ENCODE data around the gene HIRA.

Gene HIRA

GRCh38 chr22:19406281-19406811, 25.2 kb downstream of the HIRA start:
- no peak for DNase-seq

GRCh38 chr22:19405652-19406051, 25.9 kb downstream of the HIRA start:
- DNase-seq: no peak

- DNase-seq: no peak
Observed at GRCh38 chr22:19405133-19405532, 26.4 kb downstream of the HIRA start.

DNA sequence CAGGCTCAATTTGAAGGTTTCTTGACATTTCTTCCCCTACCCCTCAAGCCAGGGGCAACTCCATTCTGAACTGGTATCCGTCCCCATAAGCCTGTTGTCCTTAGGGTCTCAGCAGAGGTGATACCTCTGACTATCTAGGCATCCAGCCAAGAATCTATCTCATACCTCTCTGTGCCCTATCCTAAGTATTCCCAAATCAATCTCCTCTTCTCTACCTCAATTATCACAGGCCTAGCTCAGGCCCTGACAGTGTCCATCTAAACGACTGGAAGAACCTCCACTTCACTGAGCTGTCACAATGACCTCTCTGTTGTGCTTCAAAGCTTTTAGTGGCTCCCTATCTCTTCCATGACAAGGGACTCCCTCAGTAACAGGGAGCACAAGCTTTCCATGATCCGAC, 26.9 kb downstream of the HIRA start:
- DNase-seq: no peak

DNA sequence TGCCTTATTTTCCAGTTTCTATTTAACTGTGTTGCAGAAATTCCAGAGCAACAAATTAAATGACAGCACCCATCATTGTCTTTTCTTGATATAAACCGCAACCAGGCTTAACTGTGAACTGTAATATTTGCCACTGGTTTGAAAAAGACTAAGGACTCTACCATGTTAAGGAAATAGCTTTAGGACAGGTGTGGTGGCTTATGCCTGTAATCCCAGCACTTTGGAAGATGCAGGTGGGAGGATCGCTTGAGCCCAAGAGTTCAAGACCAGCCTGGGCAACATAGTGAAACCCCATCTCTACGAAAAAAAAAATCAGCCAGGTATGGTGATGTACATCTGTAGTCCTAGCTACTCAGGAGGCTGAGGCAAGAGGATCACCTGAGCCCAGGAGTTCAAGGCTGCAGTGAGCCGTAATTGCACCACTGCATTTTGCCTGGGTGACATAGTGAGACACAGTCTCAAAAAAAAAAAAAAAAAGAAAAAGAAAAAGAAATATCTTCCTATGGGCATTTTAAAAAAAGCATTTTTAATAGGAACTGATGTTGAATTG, 28.8 kb downstream of the HIRA start:
- no peak for DNase-seq

GRCh38 chr22:19401483-19401882, 30.1 kb downstream of the HIRA start:
- no peak for DNase-seq

DNA sequence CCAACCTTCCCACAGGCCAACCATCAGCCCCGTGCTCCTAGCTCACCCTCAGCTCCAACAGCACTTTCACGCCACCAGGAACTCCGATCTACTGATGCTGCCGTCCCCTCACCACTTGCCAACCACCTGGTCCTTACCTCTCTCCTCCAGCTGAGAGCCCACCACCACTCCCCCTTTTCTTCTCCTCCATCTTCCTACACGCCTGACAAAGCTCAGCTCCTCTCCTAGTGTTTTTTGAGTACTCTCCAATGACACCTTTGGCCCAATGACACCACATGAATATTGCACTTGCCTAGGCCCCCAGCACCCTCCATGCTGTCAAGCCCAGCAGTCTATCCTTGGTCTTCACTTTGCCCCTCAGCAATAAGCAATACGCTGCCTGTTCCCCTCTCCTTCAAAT, 30.7 kb downstream of the HIRA start:
- DNase-seq: no peak

DNA sequence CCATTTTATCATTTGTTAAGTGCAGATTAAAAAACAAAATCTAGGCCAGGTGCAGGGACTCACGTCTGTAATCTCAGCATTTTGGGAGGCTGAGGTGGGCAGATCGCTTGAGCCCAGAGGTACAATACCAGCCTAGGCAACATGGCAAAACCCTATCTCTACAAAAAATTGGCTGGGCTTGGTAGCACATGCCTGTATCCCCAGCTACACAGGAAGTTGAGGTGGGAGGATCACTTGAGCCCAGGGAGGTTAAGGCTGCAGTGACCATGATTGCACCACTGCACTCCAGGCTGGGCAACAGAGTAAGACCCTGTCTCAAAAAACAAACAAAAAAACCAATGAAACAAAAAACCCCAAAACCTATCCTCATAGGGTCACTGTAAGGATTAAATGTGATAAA, 32.9 kb downstream of the HIRA start:
- no peak for DNase-seq

GRCh38 chr22:19398206-19398605, 33.3 kb downstream of the HIRA start:
- peak; percentile 3 for DNase-seq

GRCh38 chr22:19397734-19398104, 33.8 kb downstream of the HIRA start:
- DNase-seq: no peak

GRCh38 chr22:19396934-19397733, 34.4 kb downstream of the HIRA start:
- DNase-seq: no peak

DNA sequence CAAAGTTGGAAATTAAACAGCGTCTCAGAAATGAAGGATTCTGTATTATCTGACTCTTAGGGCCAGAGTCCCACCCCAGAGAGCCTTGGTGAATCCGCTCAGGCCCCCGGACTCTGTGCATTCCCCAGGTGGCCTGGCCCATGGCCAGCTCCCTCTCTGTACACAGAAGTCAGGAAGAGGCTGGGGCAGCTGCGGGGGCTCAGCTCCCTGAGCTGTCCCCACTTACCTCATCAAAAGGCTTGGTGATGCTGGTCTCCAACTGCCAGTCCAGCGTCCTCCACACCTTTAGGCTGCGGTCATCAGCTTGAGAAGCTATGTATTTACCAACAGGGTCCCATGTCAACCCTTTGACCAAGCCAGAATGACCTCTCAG, 35.0 kb downstream of the HIRA start:
- DNase-seq: no peak

DNA sequence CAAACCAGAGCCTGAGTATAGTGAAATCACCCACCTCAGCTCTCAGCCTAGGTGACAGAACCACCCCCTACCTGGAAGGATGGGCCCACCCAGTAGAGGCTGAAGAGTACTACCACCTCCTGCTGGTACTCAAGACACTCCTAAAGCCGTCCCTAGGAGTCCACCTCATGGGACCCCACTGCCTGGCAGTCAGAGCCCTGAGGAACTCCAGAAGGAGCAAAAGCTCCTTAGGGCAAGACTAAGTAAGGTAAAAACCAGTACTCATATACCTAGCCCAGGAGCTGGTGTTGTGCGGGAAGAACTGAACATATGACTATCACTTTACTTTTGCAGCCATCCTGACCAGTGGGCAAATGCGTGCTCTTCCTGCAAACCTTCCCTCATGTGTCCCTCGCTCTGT, 36.3 kb downstream of the HIRA start:
- DNase-seq: no peak

DNA sequence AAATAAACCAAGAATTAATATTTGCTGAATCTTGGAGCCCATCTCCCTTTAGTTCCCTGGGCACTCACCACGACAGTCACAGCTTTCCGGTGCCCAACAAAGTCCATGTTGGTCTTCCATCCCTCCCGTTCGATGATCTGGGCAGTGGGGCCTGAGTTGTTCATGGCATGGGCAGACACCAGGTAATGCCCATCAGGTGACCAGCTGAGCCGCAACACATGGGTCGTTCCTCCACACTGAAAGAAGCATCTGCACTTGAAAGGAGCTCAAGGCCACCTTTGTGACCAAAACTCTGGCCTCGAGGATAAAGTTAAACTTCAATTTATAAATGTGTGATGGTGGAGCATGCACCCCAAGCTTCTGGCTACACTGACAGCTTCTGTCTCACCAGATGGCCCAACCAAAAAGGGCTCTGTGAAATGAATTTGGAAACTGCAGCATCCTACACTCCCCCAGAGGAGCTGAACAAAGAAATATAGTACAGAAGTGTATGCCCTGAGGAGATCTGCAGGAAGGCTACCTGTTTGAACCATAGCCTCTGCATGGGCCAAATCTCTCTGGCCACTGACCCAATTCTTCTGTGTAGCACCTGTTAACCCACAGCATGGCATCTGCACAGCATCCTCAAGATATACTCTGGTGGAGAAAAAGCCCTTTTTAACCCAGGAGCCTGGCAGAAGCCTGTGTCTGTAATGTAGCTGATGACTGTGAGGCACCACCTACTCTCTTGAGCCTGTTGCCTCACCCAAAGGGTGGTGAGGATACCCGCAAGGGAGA, 37.1 kb downstream of the HIRA start:
- no peak for DNase-seq

GRCh38 chr22:19393704-19394103, 37.8 kb downstream of the HIRA start:
- no peak for DNase-seq

GRCh38 chr22:19387575-19387974, 44.0 kb downstream of the HIRA start:
- DNase-seq: no peak

GRCh38 chr22:19387038-19387437, 44.5 kb downstream of the HIRA start:
- no peak for DNase-seq

GRCh38 chr22:19386248-19386647, 45.3 kb downstream of the HIRA start:
- DNase-seq: no peak

DNA sequence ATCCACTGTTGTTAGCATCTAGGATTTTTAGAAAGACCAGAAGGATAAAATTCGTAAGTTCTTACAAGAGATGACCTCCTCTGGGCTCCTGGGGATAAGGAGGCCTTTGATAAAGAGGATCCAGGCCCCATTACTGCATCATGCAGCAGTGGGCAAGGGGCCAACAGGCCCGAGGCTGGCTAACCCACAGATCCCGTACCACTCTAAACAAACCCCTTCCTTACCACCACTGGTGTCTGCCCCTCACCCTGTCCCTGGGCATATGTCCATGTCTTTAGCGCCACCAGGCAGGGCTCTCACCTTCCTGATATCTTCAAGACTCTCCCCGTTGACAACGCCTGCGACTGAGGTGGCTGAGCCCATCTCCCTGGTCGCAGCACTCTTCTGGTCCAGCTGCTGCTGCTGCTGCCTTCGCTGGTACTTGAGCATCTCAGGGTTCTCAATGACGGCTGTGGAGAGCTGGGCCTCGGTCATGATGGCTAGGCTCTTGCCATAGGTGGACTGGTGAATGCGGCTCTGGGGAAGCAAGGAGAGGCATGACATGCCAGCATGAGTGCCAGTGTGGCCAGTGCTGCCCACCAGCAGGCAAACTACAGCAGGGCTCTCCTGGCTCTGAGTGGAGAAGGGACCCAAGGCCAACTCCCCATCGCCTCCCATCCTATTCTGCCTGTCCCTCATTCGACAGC, 46.2 kb downstream of the HIRA start:
- DNase-seq: no peak

DNA sequence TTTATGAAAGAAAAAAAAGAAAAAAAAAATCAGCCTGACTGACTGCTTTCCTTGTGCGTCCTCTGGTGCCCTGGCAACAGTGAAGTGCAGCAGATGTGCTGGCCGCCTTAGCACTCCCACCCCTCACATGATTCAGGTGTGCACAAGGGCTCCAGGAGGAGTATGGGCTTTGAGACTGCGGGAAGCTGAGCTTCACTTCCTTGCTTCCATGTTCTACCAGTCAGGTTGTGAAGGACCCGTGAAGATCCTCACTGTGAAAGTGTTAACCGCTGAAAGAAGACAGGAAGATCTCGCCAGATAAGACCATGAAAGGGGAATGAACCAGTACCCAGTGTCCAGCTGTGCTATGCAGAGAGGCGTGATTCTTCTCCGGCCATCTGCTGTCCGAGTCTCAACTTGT, 48.2 kb downstream of the HIRA start:
- DNase-seq: no peak

DNA sequence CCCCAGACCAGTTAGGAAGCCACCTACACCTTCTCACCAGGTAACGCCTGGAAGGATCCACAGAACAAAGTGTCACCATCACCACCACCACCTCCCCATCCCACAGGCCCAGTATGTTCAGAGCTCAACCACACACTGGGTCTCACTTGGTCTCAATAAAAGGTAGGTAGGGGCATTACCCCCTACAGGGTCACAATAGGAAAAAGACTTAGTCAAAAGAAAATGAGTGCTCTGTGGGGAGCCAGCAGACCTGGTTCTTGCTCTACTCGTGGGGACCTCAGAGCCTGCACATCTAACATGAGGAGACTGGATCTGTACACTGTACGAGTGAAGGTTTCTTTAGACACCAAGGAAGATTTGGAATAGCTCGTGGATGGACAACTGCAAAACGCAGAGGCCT, 49.3 kb downstream of the HIRA start:
- no peak for DNase-seq

- no peak for DNase-seq
Observed at GRCh38 chr22:19378344-19378674, 53.2 kb downstream of the HIRA start.

- no peak for DNase-seq
Observed at GRCh38 chr22:19377565-19378343, 53.8 kb downstream of the HIRA start.

Measured in DMS 273 treated with DMSO at 0.1 percent for 48 hours (cell line).